Keratinocyte (primary cell): ENCODE data around the gene SCRT2. TPM values are rescaled to one million over a fixed set of nuclear protein-coding genes. Genes with fewer than 3 reads are reported as not detected.

Experiments
- DNase-seq: peaks from one replicate; pipeline ENCODE4 v3.0.0-alpha.2; 2011; ENCODE audit warnings: low read depth, missing footprints, low spot score
- FAIRE-seq: peaks from 2 replicates; lab custom pipeline; 2011; peaks lifted over from hg19 to GRCh38; lab: Jason Lieb, UNC
- H2AFZ ChIP-seq: 2 replicates; pipeline ENCODE4 v1.6.0; 2012; ENCODE audit warnings: low read length, control low read depth, inconsistent platforms; ENCODE audit not compliant: control insufficient read depth
- H3K27ac ChIP-seq: 2 replicates; pipeline ENCODE4 v1.5.1; 2011; ENCODE audit warnings: low read length; ENCODE audit not compliant: control insufficient read depth, insufficient read depth
- H3K27me3 ChIP-seq: 3 replicates; pipeline ENCODE4 v1.6.0; 2011; ENCODE audit warnings: low read length; ENCODE audit not compliant: control insufficient read depth, insufficient read depth; ENCODE audit errors: extremely low read depth
- H3K36me3 ChIP-seq, 2 experiments: 2 replicates in 1 of 2; 3 replicates in 1 of 2; pipeline ENCODE4 v1.5.1; 2011; ENCODE audit warnings: low read length in 2 of 2, mild to moderate bottlenecking in 1 of 2; ENCODE audit not compliant: control insufficient read depth in 2 of 2, insufficient read depth in 2 of 2; ENCODE audit errors: extremely low read depth in 1 of 2
- H3K4me1 ChIP-seq: 3 replicates; pipeline ENCODE4 v1.5.1; 2011; ENCODE audit warnings: low read length; ENCODE audit not compliant: control insufficient read depth, insufficient read depth; ENCODE audit errors: extremely low read depth
- H3K4me2 ChIP-seq: 3 replicates; pipeline ENCODE4 v1.6.0; 2011; ENCODE audit warnings: low read depth, low read length; ENCODE audit not compliant: control insufficient read depth, insufficient read depth; ENCODE audit errors: extremely low read depth
- H3K4me3 ChIP-seq, 3 experiments: fragments of 200-600 bp in 1 of 3; sonication (generic) in 1 of 3; 2 replicates in 2 of 3; 3 replicates in 1 of 3; pipeline ENCODE4 v1.5.1; 2011 to 2016; ENCODE audit warnings: low read length in 3 of 3, mild to moderate bottlenecking in 3 of 3, control low read depth in 2 of 3, inconsistent platforms in 1 of 3, low read depth in 1 of 3, mixed read lengths in 1 of 3, mixed run types in 1 of 3, moderate library complexity in 1 of 3; ENCODE audit not compliant: control insufficient read depth in 2 of 3, insufficient read depth in 2 of 3; ENCODE audit errors: extremely low read depth in 1 of 3
- H3K79me2 ChIP-seq: 2 replicates; pipeline ENCODE4 v1.6.0; 2012; ENCODE audit warnings: low read length; ENCODE audit not compliant: control insufficient read depth, insufficient read depth
- H3K9ac ChIP-seq: 3 replicates; pipeline ENCODE4 v1.6.0; 2011; ENCODE audit warnings: low read length; ENCODE audit not compliant: control insufficient read depth, insufficient read depth; ENCODE audit errors: extremely low read depth
- H3K9me1 ChIP-seq: 3 replicates; pipeline ENCODE4 v1.6.0; 2011; ENCODE audit warnings: low read length; ENCODE audit not compliant: control insufficient read depth, insufficient read depth; ENCODE audit errors: extremely low read depth
- H3K9me3 ChIP-seq: 2 replicates; pipeline ENCODE4 v1.5.1; 2012; ENCODE audit warnings: low read depth, low read length; ENCODE audit not compliant: control insufficient read depth
- H4K20me1 ChIP-seq: 3 replicates; pipeline ENCODE4 v1.6.0; 2011; ENCODE audit warnings: low read length; ENCODE audit not compliant: control insufficient read depth, insufficient read depth; ENCODE audit errors: extremely low read depth
- EZH2 ChIP-seq: IDR thresholded peaks from one replicate; pipeline ENCODE4 v1.6.1; 2012; ENCODE audit warnings: inconsistent platforms, mild to moderate bottlenecking, low read length, moderate library complexity
- dilution Hi-C: fragments of 300-500 bp; cut with MboI; formaldehyde crosslinking; loops from one replicate; pipeline ENCODE4 v1.7.0; 2020; ENCODE audit warnings: low sequenced_read_pairs; ENCODE audit not compliant: extremely low pct_ligation_motif_present
- polyA plus RNA-seq, 5 experiments: library from polyadenylated mRNA; depleted of rRNA in 3 of 5; stranded (reverse) in 3 of 5; stranded (forward) in 1 of 5; unstranded in 1 of 5; fragments of >200 nt; gene quantifications; 1 replicate in 1 of 5; 2 replicates in 3 of 5; 3 replicates in 1 of 5; pipeline versions ENCODE4 v1.2.1 to v1.2.3, GENCODE V29; 2011 to 2012; ENCODE audit warnings: missing spikeins in 2 of 5, low read depth in 1 of 5, low replicate concordance in 1 of 5
- TF ChIP-seq, protein P1 (sequence below), 3 experiments: IDR thresholded peaks in 1 of 3; conservative IDR thresholded peaks in 1 of 3; optimal IDR thresholded peaks in 1 of 3; 2 replicates in 2 of 3; 3 replicates in 1 of 3; pipeline versions ENCODE3 to v1.5.1; 2011; ENCODE audit warnings: low read length in 3 of 3, mild to moderate bottlenecking in 3 of 3, moderate library complexity in 2 of 3, control low read depth in 1 of 3, inconsistent platforms in 1 of 3; ENCODE audit not compliant: insufficient read depth in 2 of 3; ENCODE audit errors: extremely low read depth in 1 of 3

The SCRT2 gene
- polyA plus RNA-seq, 1 donor (not counting 4 experiments of a cell fraction or from before 2014, with no cell fraction given) = not detected

- FAIRE-seq (no peak), DNase-seq (no peak)
Observed at GRCh38 chr20:709991-710779, 34.6 kb upstream of the SCRT2 start.

GRCh38 chr20:709423-709822 is 33.8 kb upstream of the SCRT2 start:
- DNase-seq (no peak), FAIRE-seq (peak; percentile 36)
- no peak overlapping the region for H3K4me2 ChIP-seq

More at GRCh38 chr20:709991-710779, 34.6 kb upstream of the SCRT2 start:
- Histone ChIP-seq H3K9ac (no peak overlapping the region), H3K4me1 (no peaks in the 10 kb centered on the region), H3K79me2 (no peaks in the 10 kb centered on the region), H3K4me3 (no peak overlapping the region), H3K9me1 (no peaks in the 10 kb centered on the region), H4K20me1 (no peaks in the 10 kb centered on the region), H3K27ac (no peak overlapping the region), H2AFZ (no peak overlapping the region), H3K4me2 (no peak overlapping the region), H3K9me3 (no peaks in the 10 kb centered on the region), H3K27me3 (peaks cover 37% of the 10 kb centered on the region), H3K36me3 (no peaks in the 10 kb centered on the region)
- TF ChIP-seq, protein P1, sequence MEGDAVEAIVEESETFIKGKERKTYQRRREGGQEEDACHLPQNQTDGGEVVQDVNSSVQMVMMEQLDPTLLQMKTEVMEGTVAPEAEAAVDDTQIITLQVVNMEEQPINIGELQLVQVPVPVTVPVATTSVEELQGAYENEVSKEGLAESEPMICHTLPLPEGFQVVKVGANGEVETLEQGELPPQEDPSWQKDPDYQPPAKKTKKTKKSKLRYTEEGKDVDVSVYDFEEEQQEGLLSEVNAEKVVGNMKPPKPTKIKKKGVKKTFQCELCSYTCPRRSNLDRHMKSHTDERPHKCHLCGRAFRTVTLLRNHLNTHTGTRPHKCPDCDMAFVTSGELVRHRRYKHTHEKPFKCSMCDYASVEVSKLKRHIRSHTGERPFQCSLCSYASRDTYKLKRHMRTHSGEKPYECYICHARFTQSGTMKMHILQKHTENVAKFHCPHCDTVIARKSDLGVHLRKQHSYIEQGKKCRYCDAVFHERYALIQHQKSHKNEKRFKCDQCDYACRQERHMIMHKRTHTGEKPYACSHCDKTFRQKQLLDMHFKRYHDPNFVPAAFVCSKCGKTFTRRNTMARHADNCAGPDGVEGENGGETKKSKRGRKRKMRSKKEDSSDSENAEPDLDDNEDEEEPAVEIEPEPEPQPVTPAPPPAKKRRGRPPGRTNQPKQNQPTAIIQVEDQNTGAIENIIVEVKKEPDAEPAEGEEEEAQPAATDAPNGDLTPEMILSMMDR (optimal IDR thresholded peaks at IDR 0.05 in 1 of 3, IDR thresholded peaks at IDR 0.05 in 1 of 3, conservative IDR thresholded peaks at IDR 0.05 in 1 of 3; ENCODE audit: extremely low read depth in 1 of 3, insufficient read depth in 2 of 3, low read length in 3 of 3) = no peak
- TF ChIP-seq EZH2 = no peak
- dilution Hi-C loops = no loop called here

More at GRCh38 chr20:709423-709822, 33.8 kb upstream of the SCRT2 start:
- H3K36me3 ChIP-seq = no peaks in the 10 kb centered on the region
- H3K4me3 ChIP-seq = no peak overlapping the region
- no peak overlapping the region for H3K9ac ChIP-seq
- no peak overlapping the region for H3K27ac ChIP-seq
- H3K9me1 ChIP-seq = no peaks in the 10 kb centered on the region
- H3K27me3 ChIP-seq = peaks cover 36% of the 10 kb centered on the region
- H4K20me1 ChIP-seq = no peaks in the 10 kb centered on the region
- H3K9me3 ChIP-seq = no peaks in the 10 kb centered on the region
- H2AFZ ChIP-seq = no peak overlapping the region
- no peaks in the 10 kb centered on the region for H3K4me1 ChIP-seq
- TF ChIP-seq, protein P1 (optimal IDR thresholded peaks at IDR 0.05 in 1 of 3, IDR thresholded peaks at IDR 0.05 in 1 of 3, conservative IDR thresholded peaks at IDR 0.05 in 1 of 3; ENCODE audit: extremely low read depth in 1 of 3, insufficient read depth in 2 of 3, low read length in 3 of 3) = no peak
- TF ChIP-seq EZH2 = peak; percentile 28
- dilution Hi-C loops = no loop called here
- no peaks in the 10 kb centered on the region for H3K79me2 ChIP-seq
